Measurements from ENCODE around the gene CALN1.

The CALN1 gene

GRCh38 chr7:71905821-71906220 lies 506.3 kb downstream of the CALN1 start:
- no peak for DNase-seq (ENCODE audit: low read depth)
- no peak for TF ChIP-seq CTCF (conservative IDR thresholded peaks at IDR 0.05; ENCODE audit: low read depth, low read length)
- no peak overlapping the region for H3K4me3 ChIP-seq (ENCODE audit: low read length)

GRCh38 chr7:71904484-71904883 lies 507.7 kb downstream of the CALN1 start:
- TF ChIP-seq CTCF (conservative IDR thresholded peaks at IDR 0.05; ENCODE audit: low read depth, low read length), result no peak
- no peak for DNase-seq (ENCODE audit: low read depth)

GRCh38 chr7:71900556-71900955 lies 511.6 kb downstream of the CALN1 start:
- H3K4me3 ChIP-seq (ENCODE audit: low read length), result no peak overlapping the region
- TF ChIP-seq CTCF (conservative IDR thresholded peaks at IDR 0.05; ENCODE audit: low read depth, low read length), result no peak
- no peak for DNase-seq (ENCODE audit: low read depth)

More at GRCh38 chr7:71904484-71904883, 507.7 kb downstream of the CALN1 start:
- H3K4me3 ChIP-seq (ENCODE audit: low read length), result no peak overlapping the region

DNA sequence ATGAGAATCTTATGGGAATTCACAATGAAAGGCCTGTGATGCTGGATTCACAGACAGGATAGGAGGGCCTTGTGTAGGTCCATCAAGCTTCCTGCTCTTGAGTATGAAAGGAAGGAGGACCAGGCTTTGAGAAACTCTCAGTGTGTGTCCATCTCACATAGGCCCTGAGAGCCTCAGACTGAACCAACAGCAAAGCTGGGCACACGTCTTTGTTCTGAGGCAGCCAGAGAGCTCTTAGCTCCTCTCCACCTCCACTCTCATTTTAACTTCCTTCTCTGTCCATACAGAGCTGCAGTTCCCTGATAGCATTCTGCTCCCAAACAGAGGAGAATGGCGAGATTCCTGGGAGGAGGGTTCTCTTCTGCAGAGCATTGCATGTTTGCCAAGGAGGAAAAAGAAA lies 515.6 kb downstream of the CALN1 start:
- no peak for TF ChIP-seq CTCF (conservative IDR thresholded peaks at IDR 0.05; ENCODE audit: low read depth, low read length)
- no peak for DNase-seq (ENCODE audit: low read depth)
- no peak overlapping the region for H3K4me3 ChIP-seq (ENCODE audit: low read length)

GRCh38 chr7:71886046-71886445 lies 526.1 kb downstream of the CALN1 start:
- no peak for TF ChIP-seq CTCF (conservative IDR thresholded peaks at IDR 0.05; ENCODE audit: low read depth, low read length)
- DNase-seq (ENCODE audit: low read depth), result no peak
- H3K4me3 ChIP-seq (ENCODE audit: low read length), result no peak overlapping the region

DNA sequence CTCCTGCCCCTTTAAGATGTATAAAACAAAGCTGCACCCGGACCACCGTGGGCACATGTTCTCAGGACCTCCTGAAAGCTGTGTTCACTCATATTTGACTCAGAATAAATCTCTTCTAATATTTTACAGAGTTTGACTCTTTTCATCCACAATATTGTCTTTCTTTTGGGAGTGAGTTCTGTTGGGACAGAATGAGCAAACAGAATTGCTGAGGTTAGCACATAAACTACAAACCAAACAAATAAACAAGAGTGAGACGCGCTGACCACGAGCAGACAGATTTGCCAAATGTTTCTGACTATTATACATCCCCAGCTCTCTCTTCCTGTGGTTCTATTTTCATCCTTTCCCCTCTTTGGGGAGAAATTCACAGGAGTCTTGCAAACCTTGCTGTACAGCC lies 526.7 kb downstream of the CALN1 start:
- no peak overlapping the region for H3K4me3 ChIP-seq (ENCODE audit: low read length)
- DNase-seq (ENCODE audit: low read depth), result no peak
- TF ChIP-seq CTCF (conservative IDR thresholded peaks at IDR 0.05; ENCODE audit: low read depth, low read length), result no peak

DNA sequence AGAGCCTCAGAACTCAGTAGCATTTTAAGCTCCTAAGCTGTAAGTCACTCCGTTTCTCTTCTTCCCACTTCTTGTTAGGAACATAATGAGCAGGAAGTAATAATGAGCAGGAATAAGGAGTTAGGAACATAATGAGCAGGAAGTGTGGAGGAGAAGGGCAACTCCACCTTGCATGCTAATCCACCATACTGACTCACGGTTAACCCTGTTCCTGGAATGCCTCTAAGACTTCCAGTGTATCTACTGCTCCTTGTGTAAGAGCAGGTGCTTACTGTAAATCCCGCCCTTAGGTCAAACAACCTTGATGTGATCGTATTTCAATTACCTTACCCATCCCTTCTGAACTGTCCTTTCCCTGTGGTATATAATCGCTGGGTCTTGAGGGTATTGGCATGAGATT lies 528.7 kb downstream of the CALN1 start:
- no peak overlapping the region for H3K4me3 ChIP-seq (ENCODE audit: low read length)
- DNase-seq (ENCODE audit: low read depth), result no peak
- TF ChIP-seq CTCF (conservative IDR thresholded peaks at IDR 0.05; ENCODE audit: low read depth, low read length), result no peak

Data from retinal pigment epithelial cell (primary cell).